Caco-2 (cell line): ENCODE data around the gene AOC1. TPM values are rescaled to one million over a fixed set of nuclear protein-coding genes. Genes with fewer than 3 reads are reported as not detected.

Experiments
- BruUV-seq: library from RNA; stranded (reverse); fragments of 400-500 nt; replicated peaks from 2 replicates; lab custom pipeline; 2021; lab: Mats Ljungman, UMichigan
- CTCF ChIA-PET: fragments of 300-600 bp; sonication (Branson Sonifier 250); formaldehyde crosslinking; loops from one replicate; lab custom pipeline; 2022; ENCODE audit warnings: antibody characterized with exemption; lab: Charles Lee
- POLR2A ChIA-PET: fragments of 300-600 bp; sonication (Branson Sonifier 250); formaldehyde crosslinking; loops from one replicate; lab custom pipeline; 2022; ENCODE audit warnings: antibody characterized with exemption; lab: Charles Lee
- DNase-seq, 2 experiments: peaks; one replicate each; pipeline versions ENCODE4 v3.0.0 to v3.0.0-alpha.2; 2020 to 2022
- H3K27me3 ChIP-seq: replicated peaks from 2 replicates; pipeline ENCODE4 v1.6.0; 2011; ENCODE audit warnings: low read length; ENCODE audit not compliant: control insufficient read depth, insufficient read depth
- H3K36me3 ChIP-seq: 2 replicates; pipeline ENCODE4 v1.5.1; 2011; ENCODE audit warnings: low read length; ENCODE audit not compliant: control insufficient read depth, insufficient read depth
- H3K4me1 ChIP-seq: fragments of 250-450 bp; sonication (Bioruptor Pico); 2 replicates; pipeline ENCODE4 v1.5.1; 2020; ENCODE audit warnings: mild to moderate bottlenecking
- H3K4me3 ChIP-seq: 2 replicates; pipeline ENCODE4 v1.5.1; 2011; ENCODE audit warnings: low read depth, mild to moderate bottlenecking, control low read depth, low read length
- H3K9me3 ChIP-seq: fragments of 250-450 bp; sonication (Bioruptor Pico); 2 replicates; pipeline ENCODE4 v1.5.1; 2020; ENCODE audit warnings: mild to moderate bottlenecking, moderate library complexity
- H3K27ac Mint-ChIP-seq: one replicate; pipeline ENCODE4 v1.8.0; 2022; ENCODE audit warnings: mixed read lengths; ENCODE audit not compliant: unreplicated experiment
- H3K27me3 Mint-ChIP-seq: one replicate; pipeline ENCODE4 v1.8.0; 2022; ENCODE audit warnings: mixed read lengths; ENCODE audit not compliant: insufficient read depth, unreplicated experiment
- H3K36me3 Mint-ChIP-seq: one replicate; pipeline ENCODE4 v1.8.0; 2022; ENCODE audit warnings: mild to moderate bottlenecking, mixed read lengths; ENCODE audit not compliant: insufficient read depth, unreplicated experiment
- H3K4me1 Mint-ChIP-seq: one replicate; pipeline ENCODE4 v1.8.0; 2022; ENCODE audit warnings: low read depth, mixed read lengths; ENCODE audit not compliant: unreplicated experiment
- H3K4me3 Mint-ChIP-seq: one replicate; pipeline ENCODE4 v1.8.0; 2022; ENCODE audit warnings: mild to moderate bottlenecking, moderate library complexity, mixed read lengths; ENCODE audit not compliant: unreplicated experiment
- H3K9me3 Mint-ChIP-seq: one replicate; pipeline ENCODE4 v1.8.0; 2022; ENCODE audit warnings: mixed read lengths; ENCODE audit not compliant: unreplicated experiment
- CTCF ChIP-seq, 2 experiments: fragments of 200-600 bp in 1 of 2; IDR thresholded peaks; 1 replicate in 1 of 2; 2 replicates in 1 of 2; pipeline versions ENCODE4 v1.5.1 to v1.8.0; 2011 to 2022; ENCODE audit warnings: antibody characterized with exemption in 1 of 2, control low read depth in 1 of 2, inconsistent platforms in 1 of 2, low read depth in 1 of 2, low read length in 1 of 2, mild to moderate bottlenecking in 1 of 2, moderate library complexity in 1 of 2; ENCODE audit not compliant: insufficient read depth in 1 of 2, severe bottlenecking in 1 of 2, unreplicated experiment in 1 of 2
- intact Hi-C: fragments of 100-400 bp; cut with micrococcal nuclease; formaldehyde crosslinking; loops from one replicate; pipeline ENCODE4 v1.10.0; 2022; ENCODE audit not compliant: unreplicated experiment
- total RNA-seq: library from RNA; stranded (reverse); gene quantifications from 2 replicates; pipeline ENCODE4 v1.2.3, GENCODE V29; 2022

AOC1 gene
- total RNA-seq, 1 experiment from 2014 or later = 3.5 TPM

- H3K36me3 Mint-ChIP-seq = no peaks in the 10 kb centered on the region
- ChIA-PET CTCF (interaction anchor here (1.3 kb wide), 1 partner anchor 21 kb away, joined by 5 read pairs; no protein-coding TSS in a partner anchor), POLR2A (no interaction called here)
- TF ChIP-seq CTCF (IDR thresholded peaks at IDR 0.05; ENCODE audit: insufficient read depth in 1 of 2, low read depth in 1 of 2, low read length in 1 of 2, severe bottlenecking in 1 of 2, unreplicated experiment in 1 of 2) = no peak
- Histone ChIP-seq H3K4me3 (no peak overlapping the region), H3K4me1 (peaks cover 10% of the 10 kb centered on the region), H3K36me3 (no peaks in the 10 kb centered on the region), H3K9me3 (no peaks in the 10 kb centered on the region), H3K27me3 (no peaks in the 10 kb centered on the region; the same call in 1 of the 2 replicates)
- H3K9me3 Mint-ChIP-seq = no peaks in the 10 kb centered on the region
- no peak overlapping the region for H3K4me3 Mint-ChIP-seq
- DNase-seq = no peak
- H3K4me1 Mint-ChIP-seq = peaks cover 13% of the 10 kb centered on the region
- intact Hi-C loops = no loop called here
- no peak overlapping the region for H3K27ac Mint-ChIP-seq
- no TSS peak for BruUV-seq
- peaks cover 2% of the 10 kb centered on the region for H3K27me3 Mint-ChIP-seq
Observed at GRCh38 chr7:150855476-150856302, 3.4 kb downstream of the AOC1 start.

GRCh38 chr7:150856303-150857275 is 4.3 kb downstream of the AOC1 start:
- H3K27me3 ChIP-seq = no peaks in the 10 kb centered on the region; the same call in 1 of the 2 replicates
- Mint-ChIP-seq H3K9me3 (no peaks in the 10 kb centered on the region), H3K36me3 (no peaks in the 10 kb centered on the region), H3K4me1 (peaks cover 13% of the 10 kb centered on the region), H3K4me3 (no peak overlapping the region), H3K27ac (no peak overlapping the region), H3K27me3 (peaks cover 2% of the 10 kb centered on the region)
- DNase-seq = no peak
- CTCF ChIA-PET = interaction anchor here (1.3 kb wide), 1 partner anchor 20 kb away, joined by 5 read pairs; no protein-coding TSS in a partner anchor
- no peak overlapping the region for H3K4me3 ChIP-seq
- POLR2A ChIA-PET = no interaction called here
- TF ChIP-seq CTCF (IDR thresholded peaks at IDR 0.05; ENCODE audit: insufficient read depth in 1 of 2, low read depth in 1 of 2, low read length in 1 of 2, severe bottlenecking in 1 of 2, unreplicated experiment in 1 of 2) = no peak
- no peaks in the 10 kb centered on the region for H3K36me3 ChIP-seq
- no TSS peak for BruUV-seq
- H3K9me3 ChIP-seq = no peaks in the 10 kb centered on the region
- peaks cover 10% of the 10 kb centered on the region for H3K4me1 ChIP-seq
- intact Hi-C loops = no loop called here
